ENCODE data around the gene GADL1.

GRCh38 chr3:30753766-30754165 lies 140.7 kb downstream of the GADL1 start:
- TF ChIP-seq CTCF (IDR thresholded peaks at IDR 0.05) (no peak), POLR2A (IDR thresholded peaks at IDR 0.05) (no peak)
